ENCODE data around the gene TMEM11. TPM values are rescaled to one million over a fixed set of nuclear protein-coding genes. Genes with fewer than 3 reads are reported as not detected.

The TMEM11 gene
- total RNA-seq, 1 donor from 2014 or later, result 35.6 TPM

DNA sequence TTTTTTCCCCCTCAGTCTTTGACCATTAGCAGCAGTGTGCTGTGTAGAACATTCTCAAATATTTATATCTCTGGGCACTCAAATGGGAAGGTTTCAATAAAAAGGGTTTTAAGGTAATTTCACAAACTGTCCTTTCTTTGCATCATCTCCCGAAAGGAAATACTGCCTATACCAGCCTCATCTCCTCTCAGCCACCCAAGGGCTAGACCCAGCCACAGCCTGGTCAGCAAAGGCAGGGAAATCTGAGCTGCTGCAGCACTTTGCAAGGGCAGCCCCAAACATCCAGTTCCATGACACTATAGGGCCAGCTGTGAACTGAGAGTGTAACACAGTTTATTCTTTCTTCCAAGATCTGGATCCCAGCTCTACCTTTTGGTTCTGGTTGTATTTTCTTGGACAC, 28.9 kb downstream of the TMEM11 start:
- peaks cover 17% of the 10 kb centered on the region for H3K36me3 Mint-ChIP-seq (ENCODE audit: low read depth)
- no peak overlapping the region for H3K27ac Mint-ChIP-seq
- no peaks in the 10 kb centered on the region for H3K9me3 Mint-ChIP-seq
- no peak overlapping the region for H3K4me3 Mint-ChIP-seq
- H3K27me3 Mint-ChIP-seq (ENCODE audit: insufficient read depth), result no peaks in the 10 kb centered on the region
- DNase-seq (ENCODE audit: low spot score), result no peak
- intact Hi-C loops (cut with micrococcal nuclease), result no loop called here
- no peaks in the 10 kb centered on the region for H3K4me1 Mint-ChIP-seq (ENCODE audit: low read depth)

DNA sequence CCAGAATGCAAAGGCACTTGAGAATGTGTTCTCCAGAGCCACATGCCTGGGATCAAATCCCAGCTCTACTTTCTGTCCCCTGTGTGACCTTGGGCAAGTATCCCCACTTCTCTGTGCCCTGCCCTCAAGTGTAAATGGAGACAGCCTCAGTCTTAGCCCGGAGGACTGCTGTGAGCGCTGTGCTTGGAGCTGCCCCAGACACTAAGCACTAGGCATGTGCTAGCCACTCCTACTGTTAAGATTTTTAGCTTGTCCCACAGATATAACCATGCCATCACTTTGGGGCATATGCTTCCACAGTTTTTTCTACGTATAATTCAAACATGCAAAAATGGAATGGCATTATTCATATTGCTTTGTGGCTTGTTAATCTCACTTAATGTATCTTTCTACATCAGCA, 29.4 kb downstream of the TMEM11 start:
- H3K9me3 Mint-ChIP-seq, result no peaks in the 10 kb centered on the region
- H3K36me3 Mint-ChIP-seq (ENCODE audit: low read depth), result peaks cover 16% of the 10 kb centered on the region
- no peaks in the 10 kb centered on the region for H3K4me1 Mint-ChIP-seq (ENCODE audit: low read depth)
- intact Hi-C loops (cut with micrococcal nuclease), result no loop called here
- no peak for DNase-seq (ENCODE audit: low spot score)
- H3K4me3 Mint-ChIP-seq, result no peak overlapping the region
- H3K27me3 Mint-ChIP-seq (ENCODE audit: insufficient read depth), result no peaks in the 10 kb centered on the region
- H3K27ac Mint-ChIP-seq, result no peak overlapping the region

DNA sequence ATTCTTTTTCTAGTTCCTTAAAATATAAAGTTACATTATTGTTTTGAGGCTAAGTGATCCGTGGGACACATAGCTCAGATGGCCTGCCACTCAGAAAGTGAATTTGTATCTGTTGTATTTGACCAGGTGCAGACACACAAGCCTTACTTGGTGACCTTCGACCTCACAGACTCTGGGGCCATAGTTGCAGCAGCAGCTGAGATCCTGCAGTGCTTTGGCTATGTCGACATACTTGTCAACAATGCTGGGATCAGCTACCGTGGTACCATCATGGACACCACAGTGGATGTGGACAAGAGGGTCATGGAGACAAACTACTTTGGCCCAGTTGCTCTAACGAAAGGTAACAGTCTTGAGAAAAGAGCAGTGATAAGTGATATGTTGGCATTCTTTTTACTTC, 30.5 kb downstream of the TMEM11 start:
- no peaks in the 10 kb centered on the region for H3K4me1 Mint-ChIP-seq (ENCODE audit: low read depth)
- intact Hi-C loops (cut with micrococcal nuclease), result no loop called here
- H3K9me3 Mint-ChIP-seq, result no peaks in the 10 kb centered on the region

DNA sequence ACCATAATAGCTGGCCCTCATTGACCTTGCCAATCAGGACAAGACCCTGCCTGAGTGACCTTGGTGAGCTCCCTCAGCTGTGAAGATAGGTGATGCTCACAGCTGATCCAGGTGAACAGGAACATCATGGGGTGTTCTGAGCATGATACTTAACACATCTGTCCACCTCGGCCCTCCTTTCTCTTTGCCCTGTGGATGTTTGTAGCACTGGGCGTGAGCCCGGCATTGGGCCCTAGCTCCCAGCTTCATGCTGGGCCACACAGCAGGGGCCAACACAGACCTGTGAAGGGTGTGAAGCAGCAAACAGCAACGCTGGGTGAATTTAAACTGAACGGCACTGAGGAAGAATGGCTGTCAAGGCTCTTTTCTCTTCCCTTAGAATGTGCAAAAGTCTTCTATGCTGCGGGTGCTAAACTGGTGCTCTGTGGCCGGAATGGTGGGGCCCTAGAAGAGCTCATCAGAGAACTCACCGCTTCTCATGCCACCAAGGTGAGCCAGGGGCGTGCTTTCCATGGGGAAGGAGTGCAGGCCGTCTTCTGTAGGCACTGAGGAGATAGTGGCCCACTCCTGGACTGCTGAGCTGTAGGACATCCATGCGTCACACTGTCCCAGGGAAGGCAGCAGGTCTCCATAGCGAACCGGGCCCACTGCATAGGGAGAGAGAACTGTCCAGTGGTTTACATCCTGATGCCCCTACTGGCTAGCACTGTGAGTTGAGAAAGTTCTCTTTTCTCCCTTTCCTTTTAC, 35.9 kb downstream of the TMEM11 start:
- Mint-ChIP-seq H3K27ac (no peak overlapping the region), H3K4me1 (ENCODE audit: low read depth) (no peaks in the 10 kb centered on the region), H3K9me3 (no peaks in the 10 kb centered on the region), H3K4me3 (no peak overlapping the region), H3K36me3 (ENCODE audit: low read depth) (peaks cover 5% of the 10 kb centered on the region), H3K27me3 (ENCODE audit: insufficient read depth) (no peaks in the 10 kb centered on the region)
- intact Hi-C loops (cut with micrococcal nuclease), result no loop called here
- DNase-seq (ENCODE audit: low spot score), result no peak

More for the DNA sequence above, 30.5 kb downstream of the TMEM11 start:
- DNase-seq (ENCODE audit: low spot score), result no peak
- H3K4me3 Mint-ChIP-seq, result no peak overlapping the region
- H3K36me3 Mint-ChIP-seq (ENCODE audit: low read depth), result peaks cover 14% of the 10 kb centered on the region
- H3K27me3 Mint-ChIP-seq (ENCODE audit: insufficient read depth), result no peaks in the 10 kb centered on the region
- H3K27ac Mint-ChIP-seq, result no peak overlapping the region

DNA sequence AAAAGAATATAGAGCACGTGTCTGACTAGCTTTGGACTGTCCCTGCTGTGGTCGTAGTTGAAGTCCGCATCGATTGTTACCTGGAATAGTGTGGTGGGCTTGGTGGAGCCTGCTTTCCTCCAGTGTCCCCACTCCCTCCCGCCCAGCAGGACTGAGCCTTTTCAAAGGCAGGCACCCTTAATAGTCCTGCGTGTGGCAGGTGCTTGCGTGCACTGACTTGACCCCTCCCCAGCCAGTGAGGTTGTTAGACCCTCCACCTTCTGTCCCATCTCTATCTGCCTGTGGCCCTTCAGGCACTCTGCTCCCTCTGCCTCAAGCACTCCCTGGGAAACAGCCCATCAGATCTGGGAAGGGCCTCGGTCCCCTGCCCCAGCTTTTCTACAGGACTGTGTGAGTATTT, 36.6 kb downstream of the TMEM11 start:
- no peaks in the 10 kb centered on the region for H3K27me3 Mint-ChIP-seq (ENCODE audit: insufficient read depth)

DNA sequence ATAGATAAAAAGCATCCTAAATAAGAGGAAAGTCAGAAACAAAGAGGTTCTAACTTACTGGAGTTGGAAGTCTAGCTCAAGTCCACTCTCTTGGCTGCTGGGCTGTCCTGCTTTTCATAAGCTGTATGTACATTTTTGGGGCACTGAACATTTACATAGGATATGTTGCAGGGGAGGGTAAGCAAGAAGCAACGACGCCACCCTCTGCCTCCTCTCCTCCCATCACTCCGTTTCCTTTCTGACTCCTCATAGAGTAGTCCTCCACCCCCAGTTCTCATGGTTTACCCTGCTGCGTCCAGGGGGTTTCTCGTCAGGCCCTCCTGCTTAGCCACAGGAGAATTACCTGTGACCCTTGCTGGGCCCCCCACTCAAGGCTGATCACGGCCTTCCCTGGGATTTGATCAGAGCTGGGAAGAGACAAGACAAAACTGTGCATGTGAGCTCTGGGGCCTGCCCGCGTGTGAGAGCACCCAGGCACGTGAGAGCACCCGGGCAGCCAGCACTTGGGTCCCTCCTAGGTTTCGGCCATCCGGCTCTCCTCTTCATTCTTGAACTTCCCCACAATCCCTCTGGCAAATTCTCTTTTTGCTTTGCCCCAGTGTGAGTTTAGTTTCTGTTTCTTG, 37.1 kb downstream of the TMEM11 start:
- H3K4me1 Mint-ChIP-seq (ENCODE audit: low read depth), result peaks cover 2% of the 10 kb centered on the region

More for the DNA sequence above, 36.6 kb downstream of the TMEM11 start:
- H3K4me1 Mint-ChIP-seq (ENCODE audit: low read depth), result no peaks in the 10 kb centered on the region
- no peaks in the 10 kb centered on the region for H3K9me3 Mint-ChIP-seq
- peaks cover 6% of the 10 kb centered on the region for H3K36me3 Mint-ChIP-seq (ENCODE audit: low read depth)
- H3K27ac Mint-ChIP-seq, result no peak overlapping the region
- H3K4me3 Mint-ChIP-seq, result no peak overlapping the region
- intact Hi-C loops (cut with micrococcal nuclease), result no loop called here
- no peak for DNase-seq (ENCODE audit: low spot score)

DNA sequence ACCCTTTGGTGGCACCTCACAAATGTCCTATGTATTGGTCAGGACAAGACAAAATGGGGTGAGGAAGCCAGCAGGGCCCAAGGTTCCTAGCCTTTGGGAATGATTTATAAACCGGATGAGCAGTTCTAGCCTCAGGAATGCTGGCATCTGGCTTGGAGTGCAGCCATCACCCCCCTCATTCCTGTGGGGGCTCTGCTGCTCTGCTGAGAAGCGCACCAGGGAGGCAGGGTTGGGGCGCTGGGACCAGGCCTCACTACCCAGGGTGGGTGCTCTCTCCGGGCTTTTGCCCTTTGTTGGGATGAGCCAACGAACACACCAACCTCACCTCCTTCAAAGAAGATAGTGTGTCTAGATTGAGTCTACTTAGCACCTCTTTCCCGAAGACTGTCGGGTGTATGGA, 39.2 kb downstream of the TMEM11 start:
- no peak for DNase-seq (ENCODE audit: low spot score)
- Mint-ChIP-seq H3K36me3 (ENCODE audit: low read depth) (peaks cover 7% of the 10 kb centered on the region), H3K27ac (no peak overlapping the region), H3K9me3 (no peaks in the 10 kb centered on the region), H3K27me3 (ENCODE audit: insufficient read depth) (no peaks in the 10 kb centered on the region), H3K4me1 (ENCODE audit: low read depth) (peaks cover 19% of the 10 kb centered on the region), H3K4me3 (no peak overlapping the region)
- intact Hi-C loops (cut with micrococcal nuclease), result no loop called here

More for the DNA sequence above, 37.1 kb downstream of the TMEM11 start:
- Mint-ChIP-seq H3K27me3 (ENCODE audit: insufficient read depth) (no peaks in the 10 kb centered on the region), H3K27ac (no peak overlapping the region), H3K4me3 (no peak overlapping the region), H3K36me3 (ENCODE audit: low read depth) (peaks cover 7% of the 10 kb centered on the region), H3K9me3 (no peaks in the 10 kb centered on the region)
- intact Hi-C loops (cut with micrococcal nuclease), result no loop called here
- no peak for DNase-seq (ENCODE audit: low spot score)

DNA sequence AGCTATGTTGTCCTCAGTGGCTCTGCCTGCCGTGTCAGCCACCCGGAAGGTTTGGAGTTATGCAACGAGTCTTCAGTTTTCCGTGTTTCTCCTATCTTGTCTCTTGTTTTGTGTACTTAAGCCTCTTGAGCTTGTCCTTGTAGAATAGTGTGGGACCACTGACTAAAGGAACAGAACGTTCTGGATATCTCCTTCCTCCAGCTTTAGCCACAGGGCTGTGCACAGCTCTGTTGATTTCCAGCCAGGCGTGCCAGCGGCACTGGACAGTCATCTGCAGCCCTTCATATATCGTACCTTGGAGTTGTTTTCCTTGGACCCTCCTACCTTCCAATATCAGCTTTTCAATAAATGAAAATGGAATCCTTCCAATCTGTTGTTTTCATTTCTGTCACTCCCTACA, 39.8 kb downstream of the TMEM11 start:
- Mint-ChIP-seq H3K27me3 (ENCODE audit: insufficient read depth) (no peaks in the 10 kb centered on the region), H3K4me3 (no peak overlapping the region), H3K36me3 (ENCODE audit: low read depth) (peaks cover 7% of the 10 kb centered on the region), H3K9me3 (no peaks in the 10 kb centered on the region), H3K27ac (no peak overlapping the region), H3K4me1 (ENCODE audit: low read depth) (peaks cover 19% of the 10 kb centered on the region)
- intact Hi-C loops (cut with micrococcal nuclease), result no loop called here
- DNase-seq (ENCODE audit: low spot score), result no peak

DNA sequence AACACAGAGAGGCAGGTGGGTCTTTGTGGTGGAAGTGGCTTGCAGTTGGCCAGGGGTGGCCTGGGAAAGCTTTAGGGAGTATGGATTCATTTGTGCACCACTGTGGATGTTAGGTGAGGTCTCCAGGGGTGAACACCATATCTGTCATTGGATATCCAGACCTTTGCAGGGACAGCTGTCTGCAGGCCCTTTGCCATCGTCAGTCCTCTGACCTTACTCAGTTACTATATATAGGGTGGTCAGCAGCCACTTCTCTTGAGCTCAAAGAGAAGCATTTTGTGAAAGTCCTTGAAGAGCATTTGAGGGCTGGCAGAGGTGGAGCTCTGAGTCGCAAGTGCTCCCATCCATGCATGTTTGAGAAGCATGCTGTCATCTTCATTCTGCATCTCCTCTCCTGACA, 40.4 kb downstream of the TMEM11 start:
- Mint-ChIP-seq H3K27me3 (ENCODE audit: insufficient read depth) (no peaks in the 10 kb centered on the region), H3K9me3 (no peaks in the 10 kb centered on the region), H3K4me1 (ENCODE audit: low read depth) (peaks cover 19% of the 10 kb centered on the region), H3K27ac (no peak overlapping the region), H3K4me3 (no peak overlapping the region), H3K36me3 (ENCODE audit: low read depth) (peaks cover 7% of the 10 kb centered on the region)
- intact Hi-C loops (cut with micrococcal nuclease), result no loop called here
- no peak for DNase-seq (ENCODE audit: low spot score)

DNA sequence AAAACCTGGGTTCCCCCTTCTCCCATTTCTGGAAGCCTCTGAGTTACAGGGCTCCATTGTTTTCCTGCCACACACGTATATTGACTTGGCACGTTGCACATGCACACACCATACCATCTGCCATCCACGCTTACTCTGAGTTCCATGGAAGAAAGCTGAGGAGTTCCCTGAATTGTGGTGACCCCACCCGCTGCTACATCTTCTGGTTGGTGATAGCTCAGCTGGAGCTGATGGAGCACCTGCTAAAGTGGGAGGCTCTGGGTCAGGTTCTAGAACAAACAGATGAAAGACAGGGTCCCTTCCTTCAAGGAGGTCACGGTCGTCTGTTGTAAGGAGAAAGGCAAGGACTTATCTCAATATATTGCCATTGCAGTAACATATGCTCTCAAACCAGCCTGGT, 41.1 kb downstream of the TMEM11 start:
- Mint-ChIP-seq H3K27ac (no peak overlapping the region), H3K27me3 (ENCODE audit: insufficient read depth) (no peaks in the 10 kb centered on the region), H3K9me3 (no peaks in the 10 kb centered on the region), H3K36me3 (ENCODE audit: low read depth) (peaks cover 7% of the 10 kb centered on the region), H3K4me1 (ENCODE audit: low read depth) (peaks cover 19% of the 10 kb centered on the region), H3K4me3 (no peak overlapping the region)
- intact Hi-C loops (cut with micrococcal nuclease), result no loop called here
- no peak for DNase-seq (ENCODE audit: low spot score)

DNA sequence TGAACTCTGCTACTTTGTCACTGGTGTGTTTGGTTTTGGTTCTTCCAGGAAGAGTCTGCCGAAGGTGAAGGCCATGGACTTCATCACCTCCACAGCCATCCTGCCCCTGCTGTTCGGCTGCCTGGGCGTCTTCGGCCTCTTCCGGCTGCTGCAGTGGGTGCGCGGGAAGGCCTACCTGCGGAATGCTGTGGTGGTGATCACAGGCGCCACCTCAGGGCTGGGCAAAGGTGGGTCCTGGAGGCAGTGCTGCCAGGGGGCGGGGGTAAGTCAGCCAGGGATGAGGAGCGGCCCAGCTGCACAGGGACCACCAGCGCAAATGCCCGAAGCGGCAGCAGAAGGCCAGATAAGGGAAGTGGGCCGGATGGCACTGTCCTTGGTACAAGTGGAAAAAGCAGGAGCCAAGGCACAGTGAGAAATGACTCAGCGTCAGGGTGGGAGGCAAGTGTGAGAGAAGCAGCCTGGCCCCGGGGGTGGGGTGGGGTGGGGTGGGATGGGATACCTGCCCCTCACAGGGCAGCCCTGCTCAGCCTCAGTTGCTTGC, 41.9 kb downstream of the TMEM11 start:
- no peak for DNase-seq (ENCODE audit: low spot score)
- Mint-ChIP-seq H3K27ac (no peak overlapping the region), H3K36me3 (ENCODE audit: low read depth) (peaks cover 7% of the 10 kb centered on the region), H3K9me3 (no peaks in the 10 kb centered on the region), H3K4me3 (no peak overlapping the region), H3K27me3 (ENCODE audit: insufficient read depth) (no peaks in the 10 kb centered on the region), H3K4me1 (ENCODE audit: low read depth) (peaks cover 19% of the 10 kb centered on the region)
- intact Hi-C loops (cut with micrococcal nuclease), result no loop called here

DNA sequence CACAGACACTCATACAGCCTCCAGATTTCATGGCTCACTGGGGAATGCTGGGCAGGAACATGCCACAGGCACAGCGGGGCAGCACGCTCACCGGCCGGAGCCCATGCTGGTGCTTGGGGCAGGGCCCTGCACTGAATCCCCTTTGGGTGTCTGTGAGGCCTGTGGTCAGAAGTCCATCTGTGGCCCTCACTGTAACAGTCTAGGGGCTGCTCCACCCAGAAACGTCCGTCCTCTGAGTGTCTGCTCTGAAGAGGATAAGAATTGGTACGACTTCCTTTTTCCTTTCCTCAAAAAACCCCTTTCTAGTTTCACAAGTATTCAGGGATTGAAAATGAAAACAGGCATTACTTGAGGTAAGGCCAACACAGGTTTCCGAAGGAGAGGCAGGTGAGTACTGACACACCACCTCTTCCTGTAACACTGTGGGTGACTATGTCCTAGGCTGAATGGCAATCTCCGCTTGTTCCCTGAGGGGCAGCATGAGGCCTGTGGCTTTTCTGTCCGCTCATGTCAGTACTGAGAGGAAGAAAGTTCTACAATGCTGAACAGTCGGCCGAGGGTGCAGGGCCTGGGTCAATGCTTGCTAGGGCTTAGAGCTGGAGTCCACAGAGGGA, 42.5 kb downstream of the TMEM11 start:
- Mint-ChIP-seq H3K9me3 (no peaks in the 10 kb centered on the region), H3K4me1 (ENCODE audit: low read depth) (peaks cover 19% of the 10 kb centered on the region), H3K4me3 (no peak overlapping the region), H3K27ac (peak overlapping the region; percentile 62), H3K27me3 (ENCODE audit: insufficient read depth) (no peaks in the 10 kb centered on the region), H3K36me3 (ENCODE audit: low read depth) (peaks cover 7% of the 10 kb centered on the region)
- DNase-seq (ENCODE audit: low spot score), result no peak
- intact Hi-C loops (cut with micrococcal nuclease), result no loop called here

DNA sequence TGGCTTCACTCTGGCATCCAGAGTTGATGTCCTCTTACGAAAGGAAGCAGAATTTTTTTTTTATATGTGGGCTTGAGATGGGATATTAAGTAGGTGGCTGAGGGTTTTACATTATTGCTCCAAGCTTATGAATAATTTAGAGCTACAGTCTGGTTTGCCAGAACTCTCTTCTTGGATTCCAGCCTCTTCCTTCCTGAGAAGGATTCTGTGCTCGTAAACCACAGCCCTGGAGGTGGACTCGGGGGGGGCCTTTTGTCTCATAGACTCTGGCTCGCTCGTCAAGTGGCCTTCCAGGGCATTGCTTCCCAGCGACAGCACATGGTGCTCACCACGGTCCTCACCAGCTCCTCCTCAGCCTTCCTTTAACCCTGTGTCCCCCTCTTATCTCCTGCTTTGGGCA, 43.2 kb downstream of the TMEM11 start:
- H3K27me3 Mint-ChIP-seq (ENCODE audit: insufficient read depth), result no peaks in the 10 kb centered on the region
- no peak for DNase-seq (ENCODE audit: low spot score)
- peak overlapping the region; percentile 31 for H3K27ac Mint-ChIP-seq
- peaks cover 19% of the 10 kb centered on the region for H3K4me1 Mint-ChIP-seq (ENCODE audit: low read depth)
- no peak overlapping the region for H3K4me3 Mint-ChIP-seq
- intact Hi-C loops (cut with micrococcal nuclease), result no loop called here
- H3K9me3 Mint-ChIP-seq, result no peaks in the 10 kb centered on the region
- peaks cover 7% of the 10 kb centered on the region for H3K36me3 Mint-ChIP-seq (ENCODE audit: low read depth)

All from activated T-helper 1 cell treated with anti-CD3 and anti-CD28 coated beads, Interleukin-12 subunit alpha, Interleukin-12 subunit beta, Interleukin-2, Interleukin-4 antibody, amounts not matched to agents 30 ng/mL and 10 ng/mL and 1 ng/mL, durations not matched to agents 14 hours and 24 hours and 36 hours (primary cell).